NCI-H524 (cell line): ENCODE measurements around the gene BMERB1.
"Not testable (repeated sequence)": the region's sequence is repeated elsewhere in the genome, so short reads cannot be mapped to it uniquely, and the experiment has no call there.

Source experiments
- DNase-seq, 2 experiments: peaks; one replicate each; lab custom pipeline; 2025; lab: John Stamatoyannopoulos, UW

BMERB1 gene

GRCh38 chr16:15523092-15523541 lies 88.7 kb downstream of the BMERB1 start:
- DNase-seq: peak; percentile 55 to 87

- no peak for DNase-seq
Observed at GRCh38 chr16:15523939-15524338, 89.6 kb downstream of the BMERB1 start.

GRCh38 chr16:15524966-15525365 lies 90.6 kb downstream of the BMERB1 start:
- no peak for DNase-seq

DNA sequence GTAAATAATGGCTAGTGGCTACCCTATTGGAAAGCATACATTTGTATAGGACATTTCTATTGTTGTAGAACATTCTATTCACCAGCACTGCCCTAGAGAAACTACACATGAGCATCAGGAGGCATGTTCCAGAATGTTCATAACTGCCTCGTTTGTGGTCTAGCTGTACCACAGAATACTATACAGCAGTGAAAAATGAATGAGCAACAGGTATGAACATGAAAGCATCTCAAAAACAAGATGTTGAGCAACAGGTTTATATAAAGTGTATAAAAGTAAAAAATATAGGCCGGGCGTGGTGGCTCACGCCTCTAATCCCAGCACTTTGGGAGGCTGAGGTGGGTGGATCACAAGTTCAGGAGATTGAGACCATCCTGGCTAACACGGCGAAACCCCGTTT lies 91.7 kb downstream of the BMERB1 start:
- no peak for DNase-seq

GRCh38 chr16:15526731-15527130 lies 92.3 kb downstream of the BMERB1 start:
- DNase-seq: no peak

DNA sequence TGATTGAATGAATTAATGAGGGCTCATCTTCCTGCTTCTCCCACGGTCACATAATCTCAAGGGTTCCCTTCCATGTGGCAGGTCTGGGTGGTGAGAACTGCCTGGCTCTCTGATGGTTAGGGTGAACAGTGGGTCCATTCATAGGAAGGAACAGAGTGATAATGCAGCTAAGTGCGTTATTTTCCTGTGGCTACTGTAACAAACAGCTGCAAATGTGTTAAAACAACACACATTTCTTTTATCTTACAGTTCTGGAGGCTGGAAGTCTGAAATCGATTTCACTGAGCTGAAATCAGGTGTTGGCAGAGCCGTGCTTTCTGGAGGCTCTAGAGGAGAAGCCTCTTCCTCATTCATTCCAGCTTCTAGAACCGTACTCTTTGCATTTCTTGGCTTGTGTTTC lies 95.3 kb downstream of the BMERB1 start:
- no peak for DNase-seq

DNA sequence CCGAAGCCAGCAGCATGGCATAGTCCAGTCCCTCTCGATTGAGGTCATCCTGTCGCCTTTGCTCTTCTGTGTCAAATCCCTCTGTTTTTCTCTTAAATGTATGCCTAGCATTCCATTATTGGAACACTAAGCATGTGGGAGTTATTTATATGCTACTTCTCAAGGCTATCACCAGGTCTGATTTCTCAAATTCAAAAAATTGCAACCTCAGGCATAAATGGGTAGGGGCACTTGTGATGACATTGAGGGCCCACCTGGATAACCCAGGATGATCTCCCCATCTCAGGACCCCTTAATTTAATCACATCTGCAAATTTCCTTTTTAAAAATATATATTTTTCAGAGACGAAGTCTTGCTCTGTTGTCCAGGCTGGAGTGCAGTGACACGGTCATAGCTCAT lies 95.7 kb downstream of the BMERB1 start:
- no peak for DNase-seq

DNA sequence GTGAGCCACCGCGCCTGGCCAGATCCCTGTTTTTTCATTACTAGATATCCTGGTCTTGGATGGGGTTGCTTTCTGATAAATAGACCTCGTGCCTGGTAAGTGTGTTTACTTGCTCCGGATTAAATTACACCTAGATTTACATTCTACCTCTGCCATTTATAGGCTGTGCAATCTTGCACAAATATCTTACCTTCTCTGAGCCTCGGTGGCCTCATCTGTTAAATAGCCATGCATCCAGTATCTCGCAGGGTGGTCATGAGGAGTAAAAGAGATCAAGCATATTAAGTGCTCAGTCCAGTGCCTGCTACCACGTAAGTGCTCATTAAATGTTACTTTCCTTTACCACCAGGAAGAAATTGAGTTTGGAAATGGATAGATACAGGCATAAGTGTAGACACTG lies 98.4 kb downstream of the BMERB1 start:
- no peak for DNase-seq

DNA sequence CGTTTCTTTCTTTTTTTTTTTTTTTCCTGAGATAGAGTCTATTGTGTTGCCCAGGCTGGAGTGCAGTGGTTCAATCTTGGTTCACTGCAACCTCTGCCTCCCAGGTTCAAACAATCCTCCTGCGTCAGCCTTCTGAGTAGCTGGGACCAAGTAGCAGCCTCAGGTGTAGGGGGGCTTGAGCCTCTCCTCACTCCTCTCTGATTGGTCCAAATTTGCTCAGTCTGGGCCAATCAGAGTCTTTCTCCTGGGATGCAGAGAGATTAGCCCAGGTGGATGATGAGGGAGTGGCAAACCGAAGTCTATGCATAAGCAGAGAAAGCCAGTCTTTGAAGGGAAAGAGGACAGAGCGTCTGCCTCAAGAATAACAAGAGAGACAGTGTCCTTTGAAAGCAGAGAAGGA lies 99.0 kb downstream of the BMERB1 start:
- DNase-seq: no peak

GRCh38 chr16:15535772-15536171 lies 101.4 kb downstream of the BMERB1 start:
- peak in 1 of 2 experiments; percentile 22 for DNase-seq

DNA sequence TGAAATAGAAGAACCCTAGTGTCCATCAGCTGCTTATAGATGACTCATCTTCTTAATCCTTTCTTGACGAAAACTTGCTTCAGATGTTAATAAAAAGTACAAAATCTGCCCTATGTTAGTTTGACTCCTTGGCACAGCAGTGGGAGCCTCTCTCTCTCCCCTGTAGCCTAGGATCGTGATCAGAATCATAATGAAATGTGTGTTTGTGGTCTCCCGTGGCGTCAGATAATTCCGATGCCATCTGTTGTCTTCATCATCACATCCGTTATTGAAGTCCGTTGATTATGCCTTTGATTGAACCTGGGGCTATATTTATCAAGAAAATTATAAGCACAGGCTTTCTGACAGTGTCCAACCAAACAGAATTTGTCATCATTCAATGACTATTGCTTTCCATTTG lies 102.5 kb downstream of the BMERB1 start:
- peak; percentile 78 to 91 for DNase-seq

DNA sequence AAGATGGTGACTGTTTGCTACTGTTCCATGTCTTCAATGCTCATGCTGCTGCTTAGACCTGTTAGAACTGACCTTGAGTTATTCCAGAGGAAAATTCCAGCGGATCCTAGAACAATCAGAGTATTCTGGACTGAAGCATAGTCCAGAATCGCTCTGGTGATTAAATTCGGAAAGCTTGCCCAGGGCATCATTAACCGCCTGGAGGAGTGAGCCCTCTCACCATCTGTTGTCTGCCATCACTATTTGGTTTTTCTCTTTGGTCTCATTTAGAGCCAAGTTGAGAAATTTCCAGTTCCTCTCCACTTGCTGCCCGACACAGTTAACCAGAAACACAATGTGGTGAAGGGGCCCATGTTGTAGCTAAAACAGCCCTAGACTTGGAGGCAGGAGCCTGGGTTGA lies 104.1 kb downstream of the BMERB1 start:
- peak; percentile 68 to 73 for DNase-seq

GRCh38 chr16:15539197-15539596 lies 104.8 kb downstream of the BMERB1 start:
- DNase-seq: peak; percentile 83 to 88

DNA sequence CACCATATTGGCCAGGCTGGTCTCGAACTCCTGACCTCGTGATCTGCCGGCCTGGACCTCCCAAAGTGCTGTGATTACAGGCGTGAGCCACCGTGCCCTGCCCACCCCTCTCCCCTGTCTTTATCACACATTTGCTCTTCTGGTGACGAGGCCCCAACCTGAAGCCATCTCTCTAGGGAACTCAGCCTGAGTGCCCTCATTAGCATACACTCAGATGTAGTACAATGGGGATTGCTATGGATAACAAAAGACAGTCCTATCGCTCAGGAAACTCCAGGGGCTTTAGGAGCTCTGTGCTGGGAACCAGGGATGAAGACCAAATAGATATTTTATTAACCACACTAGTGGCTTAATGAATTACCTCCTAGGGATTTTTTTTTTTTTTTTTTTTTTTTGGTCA lies 107.9 kb downstream of the BMERB1 start:
- DNase-seq: peak; percentile 30 to 65

DNA sequence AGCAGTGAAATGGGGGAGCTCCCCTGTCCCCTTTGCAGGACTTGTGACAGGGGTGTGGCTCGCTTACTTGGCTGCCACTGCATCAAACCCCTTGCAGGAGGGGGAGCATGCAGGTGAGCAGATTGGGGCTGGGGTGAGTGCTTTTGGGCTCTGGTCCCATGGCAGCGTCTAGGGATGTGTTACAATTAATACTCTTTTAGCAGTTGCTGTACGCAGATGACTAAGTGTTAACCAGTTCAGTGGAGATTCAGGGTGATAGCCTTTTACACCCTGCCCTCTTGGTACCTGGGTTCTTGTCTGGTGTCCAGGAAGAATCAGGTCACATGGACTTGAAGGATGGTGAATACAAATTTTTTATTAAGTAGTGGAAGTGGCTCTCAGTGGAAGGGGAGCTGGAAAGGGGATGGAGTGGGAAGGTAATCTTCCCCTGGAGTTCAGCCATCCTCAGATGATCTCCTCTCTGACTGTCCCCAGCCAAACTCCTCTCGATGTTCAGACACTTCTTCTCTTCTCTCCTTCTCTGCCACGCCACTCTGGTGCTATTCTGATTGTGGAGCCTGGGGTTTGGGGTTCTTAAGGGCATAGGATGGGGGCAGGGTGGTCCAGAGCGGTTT lies 108.5 kb downstream of the BMERB1 start:
- DNase-seq: no peak

DNA sequence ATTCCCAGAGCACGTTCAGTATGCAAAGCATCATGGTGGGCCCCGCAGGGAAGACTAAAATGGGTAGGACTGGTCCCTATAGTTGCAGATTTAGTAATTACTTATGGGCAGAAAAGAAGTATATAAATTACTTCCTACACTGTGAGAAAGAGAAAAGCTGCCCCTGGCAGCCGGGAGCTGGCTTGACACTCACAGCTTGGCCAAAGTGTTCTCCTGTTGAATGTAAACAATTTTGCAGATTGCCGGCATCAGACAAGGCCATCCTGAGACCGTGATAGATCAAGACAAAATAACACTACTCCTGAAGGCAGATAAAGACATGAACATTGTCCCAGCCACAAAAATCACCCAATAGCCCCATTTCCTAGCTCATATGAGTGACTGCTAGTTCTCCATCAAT lies 110.0 kb downstream of the BMERB1 start:
- no peak for DNase-seq

- DNase-seq: no peak
Observed at GRCh38 chr16:15545544-15545943, 111.2 kb downstream of the BMERB1 start.

DNA sequence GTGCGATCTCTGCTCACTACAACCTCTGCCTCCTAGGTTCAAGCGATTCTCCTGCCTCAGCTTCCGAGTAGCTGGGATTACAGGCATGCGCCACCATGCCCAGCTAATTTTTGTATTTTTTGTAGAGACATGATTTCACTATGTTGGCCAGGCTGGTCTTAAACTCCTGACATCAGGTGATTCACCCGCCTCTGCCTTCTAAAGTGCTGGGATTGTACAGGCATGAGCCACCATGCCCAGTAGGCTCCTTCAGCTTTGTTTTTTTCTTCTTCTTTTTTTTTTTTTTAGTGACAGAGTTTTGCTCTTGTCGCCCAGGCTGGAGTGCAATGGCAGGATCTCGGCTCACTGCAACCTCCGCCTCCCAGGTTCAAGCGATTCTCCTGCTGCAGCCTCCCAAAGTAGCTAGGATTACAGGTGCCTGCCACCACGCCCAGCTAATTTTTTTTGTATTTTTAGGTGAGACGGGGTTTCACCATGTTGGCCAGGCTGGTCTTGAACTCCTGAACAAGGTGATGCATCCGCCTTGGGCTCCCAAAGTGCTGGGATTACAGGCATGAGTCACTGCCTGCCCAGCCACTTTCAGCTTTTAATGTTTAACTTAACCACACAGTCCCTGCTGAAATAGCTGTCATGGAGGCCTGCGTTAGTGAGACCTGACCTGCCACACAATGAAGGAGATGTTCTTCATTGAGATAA lies 112.8 kb downstream of the BMERB1 start:
- DNase-seq: not testable (repeated sequence)

- DNase-seq: no peak
Observed at GRCh38 chr16:15547768-15548096, 113.3 kb downstream of the BMERB1 start.

GRCh38 chr16:15548482-15548891 lies 114.1 kb downstream of the BMERB1 start:
- no peak for DNase-seq

DNA sequence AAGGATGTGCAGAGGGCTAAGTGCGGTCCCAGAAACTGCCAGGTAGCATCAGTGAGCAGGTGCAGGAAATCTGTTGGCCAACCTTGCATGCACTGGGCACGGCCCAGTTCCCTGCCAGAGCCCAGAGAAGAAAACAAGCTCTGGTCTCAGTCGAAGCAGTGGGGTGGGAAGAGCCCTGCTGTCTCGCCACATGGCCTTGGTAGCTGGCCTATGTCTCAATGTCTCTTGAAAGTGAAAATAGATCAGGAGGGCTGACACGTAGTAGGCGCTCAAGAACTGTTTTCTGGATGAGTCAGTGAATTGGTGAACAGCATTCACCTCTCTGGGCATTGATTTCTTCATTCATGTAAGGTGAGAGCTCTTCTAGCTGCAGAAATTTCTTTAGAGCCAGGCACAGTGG lies 118.1 kb downstream of the BMERB1 start:
- DNase-seq: no peak

GRCh38 chr16:15553313-15554088 lies 119.1 kb downstream of the BMERB1 start:
- DNase-seq: no peak

DNA sequence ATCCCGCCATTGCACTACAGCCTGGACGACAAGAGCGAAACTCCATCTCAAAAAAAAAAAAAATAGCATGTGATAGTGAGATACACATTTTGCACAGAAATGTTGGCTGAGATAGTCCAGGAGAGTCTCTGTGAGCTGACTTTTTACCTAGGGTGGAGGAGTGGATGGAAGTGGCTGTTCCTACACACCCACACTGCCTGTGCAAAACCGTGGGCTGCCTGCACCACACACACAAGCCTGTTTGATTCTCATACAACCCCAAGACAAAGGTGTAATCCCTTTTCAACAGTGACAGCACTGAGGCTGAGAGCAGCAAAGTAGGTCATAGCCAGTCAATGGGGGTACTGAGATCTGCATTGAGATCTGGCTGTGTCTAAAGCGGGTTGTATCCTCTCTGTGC lies 121.7 kb downstream of the BMERB1 start:
- no peak for DNase-seq
